DOHH2 (cell line): Measurements from ENCODE around the gene GIGYF2.

ENCODE experiments used
- H3F3A ChIP-seq: fragments of 200-600 bp; sonication (generic), shearing (Covaris generic); 2 replicates; pipeline ENCODE4 v1.6.0; 2016; ENCODE audit warnings: antibody characterized with exemption, mild to moderate bottlenecking; ENCODE audit not compliant: control insufficient read depth, insufficient read depth
- H3K27ac ChIP-seq: fragments of 200-600 bp; sonication (generic); 2 replicates; pipeline ENCODE4 v1.5.1; 2014; ENCODE audit warnings: low read depth, mild to moderate bottlenecking, low read length, moderate library complexity
- H3K27me3 ChIP-seq: fragments of 200-600 bp; sonication (generic); 2 replicates; pipeline ENCODE4 v1.6.1; 2014; ENCODE audit warnings: mild to moderate bottlenecking, low read length, mixed read lengths; ENCODE audit not compliant: control insufficient read depth
- H3K36me3 ChIP-seq: fragments of 200-600 bp; sonication (generic); 2 replicates; pipeline ENCODE4 v1.6.1; 2014; ENCODE audit warnings: mild to moderate bottlenecking, low read length, moderate library complexity, mixed read lengths; ENCODE audit not compliant: control insufficient read depth
- H3K4me1 ChIP-seq: fragments of 200-600 bp; sonication (generic); 2 replicates; pipeline ENCODE4 v1.6.1; 2014; ENCODE audit warnings: mild to moderate bottlenecking, low read length, mixed read lengths; ENCODE audit not compliant: control insufficient read depth
- H3K4me2 ChIP-seq: fragments of 200-600 bp; sonication (generic); 2 replicates; pipeline ENCODE4 v1.6.0; 2014; ENCODE audit warnings: mild to moderate bottlenecking, low read length, moderate library complexity
- H3K4me3 ChIP-seq: fragments of 200-600 bp; sonication (generic); 2 replicates; pipeline ENCODE4 v1.5.1; 2014; ENCODE audit warnings: mild to moderate bottlenecking, low read length, mixed read lengths
- H3K79me2 ChIP-seq: fragments of 200-600 bp; sonication (generic); 2 replicates; pipeline ENCODE4 v1.6.1; 2014; ENCODE audit warnings: mild to moderate bottlenecking, low read length, mixed read lengths; ENCODE audit not compliant: control insufficient read depth
- H3K9me2 ChIP-seq: fragments of 200-600 bp; sonication (generic); replicated peaks from 2 replicates; pipeline ENCODE4 v1.6.1; 2014; ENCODE audit warnings: mild to moderate bottlenecking, low read length, mixed read lengths; ENCODE audit not compliant: control insufficient read depth
- H3K9me3 ChIP-seq: fragments of 200-600 bp; sonication (generic); 2 replicates; pipeline ENCODE4 v1.6.1; 2014; ENCODE audit warnings: antibody characterized with exemption, low read length, mixed read lengths; ENCODE audit not compliant: control insufficient read depth, insufficient read depth
- H4K20me1 ChIP-seq: fragments of 200-600 bp; sonication (generic); 2 replicates; pipeline ENCODE4 v1.6.0; 2014; ENCODE audit warnings: low read depth, mild to moderate bottlenecking, antibody characterized with exemption, low read length, moderate library complexity; ENCODE audit not compliant: control insufficient read depth, insufficient read depth
- CTCF ChIP-seq: fragments of 200-600 bp; sonication (generic); IDR thresholded peaks from one replicate; pipeline ENCODE4 v1.5.1; 2014; ENCODE audit warnings: antibody characterized with exemption, mild to moderate bottlenecking, low read depth, low read length; ENCODE audit not compliant: poor library complexity, severe bottlenecking
- EZH2phosphoT487 ChIP-seq: fragments of 200-600 bp; sonication (generic); IDR thresholded peaks from 2 replicates; pipeline ENCODE4 v1.6.1; 2017; ENCODE audit warnings: borderline replicate concordance, mild to moderate bottlenecking, antibody characterized with exemption, low read length, moderate library complexity, mixed read lengths

GIGYF2 gene

GRCh38 chr2:232883116-232883721 is 186.1 kb downstream of the GIGYF2 start:
- TF ChIP-seq CTCF: no peak
- no peak for TF ChIP-seq EZH2phosphoT487

GRCh38 chr2:232884001-232884421 is 186.9 kb downstream of the GIGYF2 start:
- no peaks in the 10 kb centered on the region for H3K36me3 ChIP-seq
- no peaks in the 10 kb centered on the region for H4K20me1 ChIP-seq
- no peaks in the 10 kb centered on the region for H3K27me3 ChIP-seq
- no peaks in the 10 kb centered on the region for H3K9me3 ChIP-seq
- no peak overlapping the region for H3K27ac ChIP-seq
- no peak overlapping the region for H3K4me2 ChIP-seq
- TF ChIP-seq EZH2phosphoT487 (no peak), CTCF (no peak)
- H3K79me2 ChIP-seq: no peaks in the 10 kb centered on the region
- no peak overlapping the region for H3K4me3 ChIP-seq
- no peaks in the 10 kb centered on the region for H3K4me1 ChIP-seq
- no peaks in the 10 kb centered on the region for H3F3A ChIP-seq
- no peaks in the 10 kb centered on the region for H3K9me2 ChIP-seq

More at GRCh38 chr2:232883116-232883721, 186.1 kb downstream of the GIGYF2 start:
- H3K4me3 ChIP-seq: no peak overlapping the region
- no peaks in the 10 kb centered on the region for H4K20me1 ChIP-seq
- H3K27me3 ChIP-seq: no peaks in the 10 kb centered on the region
- no peaks in the 10 kb centered on the region for H3K4me1 ChIP-seq
- H3K36me3 ChIP-seq: no peaks in the 10 kb centered on the region
- H3K27ac ChIP-seq: no peak overlapping the region
- H3K9me3 ChIP-seq: no peaks in the 10 kb centered on the region
- no peaks in the 10 kb centered on the region for H3F3A ChIP-seq
- no peak overlapping the region for H3K4me2 ChIP-seq
- no peaks in the 10 kb centered on the region for H3K9me2 ChIP-seq
- no peaks in the 10 kb centered on the region for H3K79me2 ChIP-seq

GRCh38 chr2:232884549-232885263 is 187.6 kb downstream of the GIGYF2 start:
- Histone ChIP-seq H4K20me1 (no peaks in the 10 kb centered on the region), H3F3A (no peaks in the 10 kb centered on the region), H3K79me2 (no peaks in the 10 kb centered on the region), H3K9me3 (no peaks in the 10 kb centered on the region), H3K27me3 (no peaks in the 10 kb centered on the region), H3K27ac (no peak overlapping the region), H3K36me3 (no peaks in the 10 kb centered on the region), H3K9me2 (no peaks in the 10 kb centered on the region), H3K4me3 (no peak overlapping the region), H3K4me2 (no peak overlapping the region), H3K4me1 (no peaks in the 10 kb centered on the region)
- TF ChIP-seq EZH2phosphoT487 (no peak), CTCF (no peak)
